GM10248 (cell line): Measurements from ENCODE around the gene POMP.

Experiments
- CTCF ChIA-PET: fragments of 300-600 bp; sonication (Branson Sonifier 250); formaldehyde crosslinking; extraction: SDS; loops from one replicate; lab custom pipeline; 2021; ENCODE audit warnings: antibody characterized with exemption; lab: Yijun Ruan, JAX
- POLR2A ChIA-PET: fragments of 350-650 bp; sonication (Branson Sonifier 250); formaldehyde crosslinking; extraction: SDS; loops from one replicate; lab custom pipeline; 2020; ENCODE audit warnings: antibody characterized with exemption; lab: Yijun Ruan, JAX
- DNase-seq: peaks from one replicate; pipeline ENCODE4 v3.0.0; 2012; ENCODE audit errors: extremely low spot score
- TF ChIP-seq, protein P1 (sequence below): IDR thresholded peaks from 2 replicates; pipeline ENCODE4 v1.5.1; 2012; ENCODE audit warnings: mild to moderate bottlenecking, low read depth; ENCODE audit errors: extremely low read depth, missing control alignments, control extremely low read depth

The POMP gene

DNA sequence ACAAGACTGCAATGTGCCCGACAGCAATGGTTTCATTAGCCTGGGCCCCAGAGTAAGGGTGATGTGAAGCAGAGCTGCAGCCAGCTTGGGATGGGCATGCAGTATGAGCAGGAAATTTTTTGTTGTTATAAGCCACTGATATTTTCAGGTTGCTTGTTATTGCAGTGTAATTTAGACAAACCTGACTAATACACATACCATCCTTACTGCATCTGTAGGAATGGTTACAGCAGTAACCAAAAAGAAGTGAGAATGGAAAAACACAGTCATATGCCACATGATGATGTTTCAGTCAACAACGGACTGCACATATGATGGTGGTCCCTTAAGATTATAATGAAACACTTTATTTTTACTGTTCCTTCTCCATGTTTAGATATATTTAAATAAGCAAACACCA lies 8.6 kb upstream of the POMP start:
- POLR2A ChIA-PET, result no interaction called here
- no peak for DNase-seq
- TF ChIP-seq, protein P1, sequence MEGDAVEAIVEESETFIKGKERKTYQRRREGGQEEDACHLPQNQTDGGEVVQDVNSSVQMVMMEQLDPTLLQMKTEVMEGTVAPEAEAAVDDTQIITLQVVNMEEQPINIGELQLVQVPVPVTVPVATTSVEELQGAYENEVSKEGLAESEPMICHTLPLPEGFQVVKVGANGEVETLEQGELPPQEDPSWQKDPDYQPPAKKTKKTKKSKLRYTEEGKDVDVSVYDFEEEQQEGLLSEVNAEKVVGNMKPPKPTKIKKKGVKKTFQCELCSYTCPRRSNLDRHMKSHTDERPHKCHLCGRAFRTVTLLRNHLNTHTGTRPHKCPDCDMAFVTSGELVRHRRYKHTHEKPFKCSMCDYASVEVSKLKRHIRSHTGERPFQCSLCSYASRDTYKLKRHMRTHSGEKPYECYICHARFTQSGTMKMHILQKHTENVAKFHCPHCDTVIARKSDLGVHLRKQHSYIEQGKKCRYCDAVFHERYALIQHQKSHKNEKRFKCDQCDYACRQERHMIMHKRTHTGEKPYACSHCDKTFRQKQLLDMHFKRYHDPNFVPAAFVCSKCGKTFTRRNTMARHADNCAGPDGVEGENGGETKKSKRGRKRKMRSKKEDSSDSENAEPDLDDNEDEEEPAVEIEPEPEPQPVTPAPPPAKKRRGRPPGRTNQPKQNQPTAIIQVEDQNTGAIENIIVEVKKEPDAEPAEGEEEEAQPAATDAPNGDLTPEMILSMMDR, result no peak
- CTCF ChIA-PET, result interaction anchor here (1.4 kb wide), 1 partner anchor 9 kb away, joined by 4 read pairs; no protein-coding TSS in a partner anchor

DNA sequence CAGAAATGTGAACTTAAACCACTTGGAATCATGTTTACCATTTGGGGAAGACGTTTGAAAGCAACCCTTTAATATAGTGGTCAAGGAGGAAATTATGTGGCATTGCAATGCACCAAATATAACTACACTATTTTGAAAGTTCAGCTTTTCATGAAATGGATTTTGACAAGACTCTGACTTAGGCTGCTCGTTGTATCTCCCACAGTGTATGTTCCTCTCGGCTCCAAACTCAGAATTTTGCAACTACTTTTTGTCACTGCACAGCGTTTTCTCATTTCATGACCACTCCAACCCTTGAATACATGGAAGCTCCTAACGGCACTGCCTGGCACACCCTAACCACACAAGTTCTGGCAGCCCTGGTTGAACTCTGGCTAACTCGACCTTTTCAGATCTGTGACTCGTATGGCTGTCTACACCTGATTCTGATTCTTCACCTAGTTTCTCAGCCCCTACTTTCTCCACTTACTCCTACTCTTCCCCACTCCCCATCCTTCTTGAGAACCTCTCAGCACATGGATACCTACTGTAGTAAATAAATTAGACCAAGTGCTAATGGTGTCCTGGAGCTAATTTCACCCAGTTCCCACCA lies 7.0 kb upstream of the POMP start:
- TF ChIP-seq, protein P1, result no peak
- CTCF ChIA-PET, result no interaction called here
- POLR2A ChIA-PET, result no interaction called here
- DNase-seq, result no peak

DNA sequence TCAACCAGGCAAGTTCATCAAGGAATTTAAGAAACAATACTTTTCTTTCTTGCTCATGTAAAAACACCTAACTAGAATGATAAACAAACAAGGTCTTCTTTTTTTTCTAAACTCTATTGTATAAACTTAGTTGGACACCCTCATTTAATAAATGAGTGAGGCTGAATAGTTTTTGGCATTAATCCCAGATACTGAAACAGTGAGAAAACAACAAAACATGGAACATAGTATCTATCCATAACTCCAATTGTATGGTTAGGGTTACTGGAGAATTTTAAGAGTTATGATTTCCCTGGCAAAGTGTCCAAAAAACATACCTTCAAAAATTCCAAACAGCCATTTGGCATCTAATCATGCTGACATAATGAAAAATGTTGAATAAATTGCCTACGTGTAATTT lies 5.8 kb upstream of the POMP start:
- CTCF ChIA-PET, result interaction anchor here (1.7 kb wide), 1 partner anchor 11 kb away, joined by 4 read pairs; no protein-coding TSS in a partner anchor
- POLR2A ChIA-PET, result no interaction called here
- no peak for DNase-seq
- TF ChIP-seq, protein P1, result no peak

DNA sequence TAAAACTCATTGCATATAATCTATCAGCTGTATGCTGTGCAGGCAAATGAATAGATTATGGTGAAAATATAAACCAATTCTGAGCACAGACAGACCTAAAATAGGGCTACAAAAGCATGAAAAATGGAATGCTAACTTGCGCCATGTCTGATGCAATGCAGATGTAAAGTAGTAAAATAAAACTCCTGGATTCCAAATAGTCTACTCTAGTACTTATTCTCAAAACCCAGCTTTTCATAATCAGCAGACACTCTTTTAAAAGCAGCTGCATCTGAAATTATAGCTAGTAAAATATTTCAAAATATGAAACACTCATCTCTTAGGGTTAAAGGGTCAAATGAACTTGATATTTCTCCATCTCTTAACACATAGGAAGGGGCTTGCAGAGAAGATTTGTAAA lies 4.7 kb upstream of the POMP start:
- DNase-seq, result no peak
- ChIA-PET POLR2A (no interaction called here), CTCF (interaction anchor here (1.1 kb wide), 1 partner anchor 15 kb away, joined by 3 read pairs; no protein-coding TSS in a partner anchor)
- TF ChIP-seq, protein P1, result no peak

DNA sequence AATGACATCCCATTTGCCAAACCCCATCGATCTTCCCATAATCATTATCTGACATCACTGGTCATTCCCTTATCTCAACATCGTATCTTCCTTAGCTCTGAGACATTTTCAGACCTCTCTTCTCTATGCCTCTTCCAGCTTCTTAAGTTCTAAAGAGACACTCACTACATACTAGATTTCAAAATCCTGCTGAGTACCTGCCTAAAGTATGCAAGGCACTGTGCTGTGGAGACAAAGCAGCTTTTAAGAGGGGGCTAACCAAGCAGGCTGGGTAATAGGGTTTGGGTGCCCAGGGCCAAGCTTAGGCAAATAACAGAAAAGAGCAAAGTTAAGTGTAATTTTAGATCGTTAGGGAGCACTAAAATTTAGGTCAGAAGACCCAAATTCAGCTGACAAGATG lies 3.4 kb upstream of the POMP start:
- TF ChIP-seq, protein P1, result no peak
- CTCF ChIA-PET, result interaction anchor here (1.0 to 4.9 kb wide), 7 partner anchors 8 to 560 kb away, joined by 3 to 16 read pairs (median 4); no protein-coding TSS in a partner anchor
- no peak for DNase-seq
- POLR2A ChIA-PET, result interaction anchor here (0.6 kb wide), 1 partner anchor 17 kb away, joined by 5 read pairs; no protein-coding TSS in a partner anchor

DNA sequence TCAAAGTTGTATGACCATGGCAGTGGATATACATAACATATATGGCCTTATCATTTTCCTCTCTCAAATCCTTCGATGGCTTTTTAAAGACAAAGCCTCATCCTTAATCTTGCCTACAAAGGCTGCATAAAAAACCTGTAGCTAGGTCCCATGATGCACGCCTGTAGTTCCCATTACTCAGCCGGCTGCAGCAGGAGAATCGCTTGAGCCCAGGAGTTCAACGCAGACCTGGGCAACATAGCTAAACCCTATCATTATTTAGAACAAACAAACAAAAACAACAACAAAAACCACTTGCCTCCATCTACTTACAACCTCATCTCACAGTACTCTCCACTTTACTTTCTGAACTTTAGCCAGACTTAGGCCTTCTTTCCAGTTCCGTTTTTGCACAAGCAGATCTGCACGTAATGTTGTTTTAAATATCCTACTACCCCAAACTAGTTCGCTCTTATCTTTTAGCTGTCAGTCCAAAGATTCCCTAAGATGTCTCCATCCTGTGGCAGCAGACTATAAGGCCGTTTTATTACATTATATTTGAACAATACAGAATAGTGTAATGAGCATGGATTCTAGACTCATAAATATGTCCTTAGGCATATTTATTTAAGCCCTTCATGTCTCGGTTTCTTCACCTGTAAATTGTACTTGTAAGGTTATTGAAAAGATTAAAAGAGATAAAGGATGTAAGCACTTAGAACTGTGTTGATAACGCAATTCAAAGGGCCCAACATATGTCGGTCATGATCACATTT lies 969 bp upstream of the POMP start:
- peak; percentile 20 for DNase-seq

More for the DNA sequence above, 969 bp upstream of the POMP start:
- POLR2A ChIA-PET, result interaction anchor here (1.0 to 1.7 kb wide), 4 partner anchors 10 to 48 kb away, joined by 3 to 5 read pairs (median 4); no protein-coding TSS in a partner anchor
- CTCF ChIA-PET, result interaction anchor here (1.1 to 4.9 kb wide), 6 partner anchors 10 to 334 kb away, joined by 3 to 16 read pairs (median 8); no protein-coding TSS in a partner anchor
- TF ChIP-seq, protein P1, result no peak
